GM18909 (cell line): ENCODE data around the gene OLFM1.
"Not testable (repeated sequence)": the region's sequence is repeated elsewhere in the genome, so short reads cannot be mapped to it uniquely, and the experiment has no call there.

ENCODE experiments used
- ATAC-seq: cut with Tn5 transposase; IDR thresholded peaks from one replicate; pipeline ENCODE4 v1.9.1; 2021; ENCODE audit warnings: mild to moderate bottlenecking; ENCODE audit not compliant: unreplicated experiment, poor library complexity

Gene OLFM1

DNA sequence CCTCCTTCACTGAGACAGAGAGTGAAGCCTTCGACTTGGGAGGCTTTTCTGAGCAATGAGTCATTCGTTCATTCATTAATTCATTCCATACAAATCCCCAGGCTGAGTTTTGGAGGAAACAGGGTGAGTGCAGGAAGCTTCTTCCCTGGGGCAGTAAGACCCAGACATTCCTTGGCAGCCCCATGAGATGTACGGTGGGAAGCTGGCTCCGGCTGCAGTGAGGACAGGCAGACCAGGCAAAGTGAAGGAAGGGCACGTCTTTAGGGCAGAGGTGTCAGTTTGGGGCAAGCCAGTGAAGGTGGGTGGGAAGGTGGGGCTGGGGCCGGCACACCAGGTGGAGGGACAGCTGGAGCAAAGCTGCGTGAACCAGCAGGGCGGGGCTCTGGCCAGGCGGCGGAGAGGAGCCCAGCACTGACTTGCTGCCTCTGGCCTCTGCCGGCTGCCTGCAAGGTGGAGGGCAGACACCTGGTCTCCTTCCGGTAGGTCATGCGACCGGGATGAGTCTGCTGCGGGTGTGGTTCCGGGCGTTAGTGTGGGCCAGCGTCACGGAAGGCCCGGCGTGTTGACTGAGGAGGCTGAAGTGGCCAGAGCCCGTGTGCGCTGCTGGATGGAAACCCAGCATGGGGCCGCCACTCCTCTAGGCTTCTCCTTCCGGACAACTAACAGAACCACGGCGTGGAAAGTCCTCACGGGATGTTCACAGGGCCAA, 16.6 kb downstream of the OLFM1 start:
- no peak for ATAC-seq

DNA sequence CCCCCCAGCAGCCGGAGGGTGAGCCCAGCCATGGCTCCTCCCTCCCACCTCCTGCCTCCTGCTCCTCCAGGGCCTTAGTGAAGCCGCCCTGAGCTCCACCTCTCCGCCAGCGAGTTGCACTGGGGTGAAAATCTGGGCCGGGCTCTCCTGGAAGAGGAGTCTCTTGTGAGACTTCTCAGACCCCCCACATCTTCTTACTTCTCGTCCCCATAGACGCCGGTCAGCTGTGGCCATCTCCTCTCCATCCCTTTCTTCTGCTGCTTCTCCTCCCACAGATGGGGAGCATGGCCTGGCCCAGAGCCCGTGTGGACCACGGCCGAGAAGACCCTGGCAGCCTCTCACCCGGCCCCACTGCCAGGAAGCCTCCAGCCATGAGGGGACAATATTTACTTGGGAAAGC, 17.3 kb downstream of the OLFM1 start:
- no peak for ATAC-seq

DNA sequence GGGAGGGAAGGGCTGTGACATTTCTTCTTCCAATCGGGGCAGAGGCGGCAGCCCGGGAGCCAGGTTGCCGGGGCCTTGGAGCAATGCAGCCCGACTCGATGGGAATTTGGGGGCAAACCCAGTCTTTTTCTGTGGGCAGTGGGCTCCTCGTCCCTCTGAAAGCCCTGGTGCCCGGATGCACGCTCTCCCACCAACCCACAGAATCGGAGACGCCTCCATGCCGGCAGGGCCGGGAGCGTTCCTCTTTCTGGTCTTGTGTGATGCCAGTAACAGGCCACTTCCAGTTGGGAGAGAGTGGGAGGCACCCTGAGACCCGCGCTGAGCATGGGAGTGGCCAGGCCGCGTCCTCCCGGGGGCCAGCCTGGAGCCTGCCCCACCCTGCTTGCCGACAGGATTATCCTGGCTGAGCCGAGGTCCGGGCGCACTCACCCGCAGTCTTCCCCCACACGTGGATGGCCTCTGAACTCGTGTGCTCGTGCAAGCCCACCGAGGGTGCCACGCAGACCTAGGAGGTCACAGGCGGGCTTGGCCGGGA, 17.8 kb downstream of the OLFM1 start:
- ATAC-seq: no peak

DNA sequence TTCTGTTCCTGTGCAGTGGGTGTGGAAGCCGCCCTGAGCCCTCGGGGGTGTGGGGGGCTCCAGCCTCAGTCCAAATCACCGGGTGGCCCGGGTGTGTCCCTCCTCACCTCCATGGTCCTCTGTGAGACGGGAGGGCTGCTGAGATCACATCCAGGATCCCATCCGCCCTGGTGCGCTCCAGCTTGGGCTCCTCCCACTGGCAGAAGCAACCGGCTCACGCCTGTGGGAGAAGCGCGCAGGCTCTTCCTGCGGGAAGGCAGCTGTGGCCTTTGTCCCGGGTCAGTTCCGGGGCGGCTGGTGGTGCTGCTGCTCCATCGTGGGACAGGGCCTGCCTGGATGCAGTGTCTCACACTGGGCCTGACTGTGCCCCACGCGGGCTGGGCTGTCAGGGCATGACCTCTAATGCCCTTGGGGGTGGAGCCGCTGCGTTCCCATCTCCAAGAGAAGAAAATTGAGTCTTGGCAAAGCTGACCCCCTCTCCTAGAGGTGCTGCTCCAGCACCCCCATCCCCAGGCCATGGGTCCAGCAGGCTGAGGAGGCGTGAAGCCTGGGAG, 18.5 kb downstream of the OLFM1 start:
- ATAC-seq: no peak

DNA sequence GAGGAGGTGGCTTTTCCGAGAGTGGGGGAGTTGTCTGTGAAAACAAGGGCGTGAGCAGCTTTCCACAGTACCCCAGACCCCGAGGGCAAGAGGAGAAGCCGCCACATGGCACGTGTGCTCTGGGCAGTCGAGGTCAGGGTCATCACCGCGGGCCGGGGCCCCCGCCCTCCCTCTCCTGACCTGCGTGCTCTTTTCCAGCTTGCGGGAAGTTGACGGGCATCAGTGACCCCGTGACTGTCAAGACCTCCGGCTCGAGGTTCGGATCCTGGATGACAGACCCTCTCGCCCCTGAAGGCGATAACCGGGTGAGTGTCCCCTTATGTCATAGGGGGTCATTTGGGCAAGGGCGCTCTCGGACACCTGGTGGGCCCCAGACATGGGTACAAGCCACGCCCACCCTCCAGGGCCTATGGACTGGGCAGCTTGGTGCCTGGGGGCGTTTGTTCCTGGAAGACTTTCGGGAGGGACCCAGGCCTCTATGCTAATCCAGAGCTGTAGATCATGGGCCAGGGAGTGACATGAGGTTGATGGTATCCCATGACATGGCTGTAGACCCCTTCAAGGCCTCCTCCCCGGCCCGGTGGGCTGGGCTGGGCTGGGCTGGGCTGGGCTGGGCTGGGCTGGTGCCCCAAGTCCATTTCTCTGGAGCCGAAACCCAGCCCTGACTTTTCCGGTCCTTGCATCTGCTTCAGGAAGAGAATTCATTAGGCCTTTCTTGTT, 19.2 kb downstream of the OLFM1 start:
- no peak for ATAC-seq

DNA sequence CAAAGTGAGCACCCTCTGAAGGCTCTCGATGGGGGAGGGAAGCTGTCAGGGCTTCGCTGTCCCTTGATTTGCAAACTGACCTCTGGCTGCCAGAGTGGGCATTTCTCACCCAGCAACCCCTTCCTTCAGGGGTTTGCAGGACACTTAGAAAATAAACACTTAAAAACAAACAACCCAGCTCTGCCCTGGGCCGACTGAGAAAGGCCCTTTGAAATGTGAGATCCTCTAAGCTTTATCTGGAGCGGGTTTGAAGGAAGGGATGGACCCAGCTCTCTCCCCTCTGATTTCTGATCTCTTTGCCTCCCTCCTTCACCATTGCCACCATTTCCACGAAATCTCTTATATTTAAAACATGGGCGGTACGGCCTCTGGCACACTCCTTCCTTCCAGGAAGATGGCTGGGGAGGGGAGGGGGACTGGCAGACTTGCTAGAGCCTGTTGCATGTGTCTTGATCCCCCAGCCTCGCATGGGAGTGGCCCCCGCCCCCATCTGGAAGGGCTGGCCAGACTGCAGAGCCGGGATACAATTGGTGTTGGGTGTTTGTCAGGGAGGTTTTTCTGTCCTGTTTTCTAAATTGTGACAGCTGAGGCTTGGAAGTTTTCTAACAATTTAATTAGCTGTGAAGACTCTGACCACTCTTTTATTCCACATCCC, 20.2 kb downstream of the OLFM1 start:
- ATAC-seq: no peak

DNA sequence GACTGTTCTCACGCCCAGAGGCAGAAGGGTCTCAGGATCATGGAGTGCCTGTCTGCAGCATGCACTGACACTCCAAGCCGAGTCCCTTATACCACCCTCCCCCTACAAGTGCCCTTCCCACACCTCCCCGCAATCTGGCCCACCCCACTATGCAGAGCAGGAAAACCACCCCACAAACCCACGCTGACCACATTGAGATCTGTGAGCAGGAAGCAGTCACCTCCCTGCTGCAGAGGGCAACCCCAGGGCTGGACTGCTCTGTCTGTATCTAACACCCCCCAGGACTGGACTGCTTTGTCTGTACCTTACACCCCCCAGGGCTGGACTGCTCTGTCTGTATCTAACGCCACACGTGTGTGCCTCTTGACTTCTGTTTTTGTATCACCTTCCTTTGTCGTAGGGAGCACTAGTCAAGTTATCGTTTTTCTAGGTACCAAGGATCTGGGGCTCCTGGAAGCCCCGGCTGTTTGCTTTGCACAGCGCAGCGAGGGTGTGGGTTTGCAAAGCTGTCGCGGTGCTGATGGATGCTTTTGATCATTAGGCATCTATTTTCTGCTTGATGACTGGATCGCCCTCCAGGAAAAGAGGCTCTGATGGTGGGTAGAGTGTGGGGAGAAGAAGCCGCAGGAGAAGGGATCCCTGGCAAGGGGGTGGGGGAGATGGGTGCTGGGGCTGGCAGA, 21.5 kb downstream of the OLFM1 start:
- no peak for ATAC-seq

DNA sequence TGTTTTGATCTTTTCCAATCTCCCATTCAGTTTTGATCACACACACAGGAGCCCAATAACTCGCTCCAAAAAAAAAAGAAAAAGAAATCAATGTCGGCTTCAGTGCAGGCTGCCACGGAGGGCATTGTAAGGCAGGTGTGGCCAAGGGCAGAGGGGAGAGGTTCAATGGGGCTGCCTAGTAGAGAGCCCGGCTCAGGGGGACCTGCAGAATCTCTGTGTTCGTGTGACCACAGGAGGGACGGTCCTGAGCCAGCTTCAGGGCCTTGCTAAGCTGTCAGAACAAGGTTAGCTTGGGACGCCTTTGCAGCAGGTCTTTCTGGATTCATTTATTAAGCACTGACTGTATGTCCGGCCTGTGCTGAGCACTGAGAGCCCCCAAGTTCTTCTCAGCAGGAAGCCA, 22.2 kb downstream of the OLFM1 start:
- ATAC-seq: no peak

DNA sequence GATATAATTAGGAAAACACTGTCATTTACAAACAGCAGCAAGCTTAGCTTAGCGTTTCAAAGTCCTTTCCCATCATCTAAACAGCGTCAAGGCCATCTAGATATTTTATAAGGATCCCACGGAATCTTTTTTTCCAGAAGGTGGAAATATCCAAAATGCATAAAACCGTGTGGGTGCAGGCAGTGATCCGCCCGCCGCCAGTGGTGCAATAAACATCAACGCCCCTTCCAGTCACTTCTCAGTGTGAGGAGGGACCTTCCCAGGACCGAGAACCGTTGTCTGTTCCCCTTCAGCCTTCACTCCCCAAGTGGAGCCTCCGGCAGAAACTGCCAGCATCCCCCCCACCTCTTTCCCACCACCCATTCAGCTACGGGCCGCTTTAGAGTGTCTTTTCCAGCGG, 22.9 kb downstream of the OLFM1 start:
- no peak for ATAC-seq

DNA sequence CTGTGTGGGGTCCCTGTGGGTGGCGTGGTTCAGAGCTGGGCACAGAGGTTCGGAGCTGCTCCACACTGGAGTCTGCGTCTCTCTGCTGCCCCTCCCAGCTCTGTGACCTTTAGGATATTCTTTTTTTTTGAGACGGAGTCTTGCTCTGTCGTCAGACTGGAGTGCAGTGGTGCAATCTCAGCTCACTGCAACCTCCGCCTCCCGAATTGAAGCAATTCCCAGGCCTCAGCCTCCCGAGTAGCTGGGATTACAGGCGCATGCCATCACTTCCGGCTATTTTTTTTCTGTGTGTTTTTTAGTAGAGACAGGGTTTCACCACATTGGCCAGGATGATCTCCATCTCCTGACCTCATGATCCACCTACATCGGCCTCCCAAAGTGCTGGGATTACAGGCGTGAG, 24.1 kb downstream of the OLFM1 start:
- not testable (repeated sequence) for ATAC-seq

DNA sequence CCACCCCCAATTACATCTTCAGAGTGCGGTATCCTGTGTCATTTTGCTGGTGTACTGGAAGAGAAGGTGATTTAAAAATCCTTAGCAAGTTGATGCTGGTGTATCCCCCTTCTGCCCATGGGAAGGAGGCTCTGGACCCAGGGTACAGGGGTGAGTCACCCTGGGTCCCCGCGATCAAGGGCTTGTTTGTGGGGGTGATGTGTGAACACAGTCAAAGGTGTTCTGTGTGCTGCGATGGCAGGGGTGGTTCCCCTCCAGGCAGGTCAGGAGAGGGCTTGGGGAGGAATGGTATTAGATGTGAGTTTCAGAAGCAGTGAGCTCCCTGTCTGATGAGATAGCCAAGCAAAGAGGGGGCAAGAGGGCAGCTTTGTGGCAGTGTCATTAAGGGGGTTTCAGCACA, 28.9 kb downstream of the OLFM1 start:
- ATAC-seq: no peak

DNA sequence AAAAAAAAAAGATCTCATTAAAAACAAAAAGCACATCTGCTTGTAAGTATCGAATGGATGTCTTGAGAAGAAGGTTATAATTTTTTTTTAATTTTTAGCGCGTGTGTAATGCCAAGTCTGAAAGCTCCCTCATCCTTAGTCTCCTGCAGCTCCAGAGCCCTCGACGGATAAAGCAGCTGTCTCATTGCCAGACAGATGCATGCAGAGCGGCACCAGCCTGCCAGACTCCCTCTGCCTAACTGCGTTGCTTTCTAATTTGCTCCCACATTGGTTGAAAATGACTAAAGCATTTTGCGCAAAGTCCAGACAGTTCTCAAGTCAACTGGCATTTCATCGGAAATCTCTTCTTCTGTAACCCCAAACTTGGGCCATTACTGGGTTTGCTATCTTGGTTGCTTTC, 29.4 kb downstream of the OLFM1 start:
- no peak for ATAC-seq

DNA sequence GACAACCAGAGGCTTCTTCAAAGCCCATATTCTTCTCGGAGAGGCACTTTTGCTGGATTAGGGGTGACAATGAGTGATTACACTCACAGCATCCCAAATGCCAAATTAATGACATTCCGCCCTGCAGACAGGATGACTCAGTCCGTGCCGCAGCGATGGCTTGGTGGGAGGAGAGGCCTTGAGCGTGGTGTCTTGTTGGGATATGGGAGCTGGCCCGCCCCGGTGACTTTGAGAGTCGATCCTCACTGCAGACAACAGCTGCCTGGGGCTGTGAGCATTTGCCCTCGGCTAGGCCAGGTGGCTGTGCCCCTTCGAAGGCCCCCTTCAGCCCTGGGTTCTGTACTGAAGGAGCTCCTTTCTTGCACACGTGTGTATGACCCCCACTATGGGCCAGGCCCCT, 29.8 kb downstream of the OLFM1 start:
- ATAC-seq: no peak

DNA sequence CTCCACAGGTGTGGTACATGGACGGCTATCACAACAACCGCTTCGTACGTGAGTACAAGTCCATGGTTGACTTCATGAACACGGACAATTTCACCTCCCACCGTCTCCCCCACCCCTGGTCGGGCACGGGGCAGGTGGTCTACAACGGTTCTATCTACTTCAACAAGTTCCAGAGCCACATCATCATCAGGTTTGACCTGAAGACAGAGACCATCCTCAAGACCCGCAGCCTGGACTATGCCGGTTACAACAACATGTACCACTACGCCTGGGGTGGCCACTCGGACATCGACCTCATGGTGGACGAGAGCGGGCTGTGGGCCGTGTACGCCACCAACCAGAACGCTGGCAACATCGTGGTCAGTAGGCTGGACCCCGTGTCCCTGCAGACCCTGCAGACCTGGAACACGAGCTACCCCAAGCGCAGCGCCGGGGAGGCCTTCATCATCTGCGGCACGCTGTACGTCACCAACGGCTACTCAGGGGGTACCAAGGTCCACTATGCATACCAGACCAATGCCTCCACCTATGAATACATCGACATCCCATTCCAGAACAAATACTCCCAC, 32.1 kb downstream of the OLFM1 start:
- ATAC-seq: no peak

DNA sequence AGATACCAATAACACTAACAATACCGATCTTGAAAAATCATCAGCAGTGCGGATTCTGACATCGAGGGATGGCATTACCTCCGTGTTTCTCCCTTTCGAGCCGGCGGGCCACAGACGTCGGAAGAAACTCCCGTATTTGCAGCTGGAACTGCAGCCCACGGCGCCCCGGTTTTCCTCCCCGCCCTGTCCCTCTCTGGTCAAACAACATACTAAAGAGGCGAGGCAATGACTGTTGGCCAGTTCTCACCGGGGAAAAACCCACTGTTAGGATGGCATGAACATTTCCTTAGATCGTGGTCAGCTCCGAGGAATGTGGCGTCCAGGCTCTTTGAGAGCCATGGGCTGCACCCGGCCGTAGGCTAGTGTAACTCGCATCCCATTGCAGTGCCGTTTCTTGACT, 32.8 kb downstream of the OLFM1 start:
- ATAC-seq: no peak

DNA sequence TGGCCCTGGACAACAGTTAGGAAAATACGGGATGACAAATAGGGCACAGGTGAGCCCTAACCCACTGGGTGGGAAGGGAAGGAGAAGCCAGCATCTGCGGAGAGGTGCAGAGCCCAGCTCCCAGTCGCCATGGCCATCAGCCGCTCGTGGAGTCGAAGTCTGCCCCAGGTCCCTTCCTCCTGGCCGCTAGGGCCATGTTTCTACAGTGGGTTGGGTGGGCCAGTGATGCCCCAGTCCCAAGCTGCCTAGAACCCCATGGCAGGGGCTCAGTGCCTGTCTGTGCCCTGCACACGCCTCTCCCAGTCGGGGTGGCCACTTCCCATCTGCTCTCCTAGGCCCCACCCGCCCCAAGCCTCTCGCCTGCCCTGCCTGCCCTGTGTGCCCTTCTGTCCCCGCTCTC, 34.8 kb downstream of the OLFM1 start:
- ATAC-seq: no peak

DNA sequence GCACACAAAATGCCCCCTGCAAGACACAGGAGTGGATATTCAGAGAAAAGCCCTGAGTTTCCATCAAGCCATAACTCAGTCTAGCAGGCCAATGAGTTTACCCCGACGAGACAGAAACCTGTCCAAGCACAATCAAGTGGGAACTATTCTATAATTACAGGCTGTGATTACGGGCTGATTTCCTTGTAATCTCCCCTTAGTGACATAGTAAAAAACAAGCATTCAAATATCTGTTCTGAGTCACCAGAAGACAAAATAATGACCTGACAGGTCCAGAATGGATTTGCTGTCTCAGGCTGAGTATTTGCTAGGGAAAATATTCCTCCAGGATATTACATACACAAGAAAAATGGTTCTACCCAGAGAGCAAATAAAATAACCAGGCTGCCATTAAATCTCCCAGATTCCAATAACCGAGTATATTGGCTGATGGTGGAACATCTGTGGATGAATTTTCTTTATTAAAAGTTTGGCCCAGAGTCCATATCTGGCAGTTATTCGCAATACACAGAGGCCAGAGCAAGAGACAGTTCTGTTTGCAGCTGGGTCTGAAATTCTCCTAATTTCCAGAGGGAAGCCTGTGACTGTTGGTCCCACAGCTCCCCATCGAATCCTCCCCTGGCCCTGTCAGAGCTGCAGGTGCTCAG, 35.8 kb downstream of the OLFM1 start:
- no peak for ATAC-seq

DNA sequence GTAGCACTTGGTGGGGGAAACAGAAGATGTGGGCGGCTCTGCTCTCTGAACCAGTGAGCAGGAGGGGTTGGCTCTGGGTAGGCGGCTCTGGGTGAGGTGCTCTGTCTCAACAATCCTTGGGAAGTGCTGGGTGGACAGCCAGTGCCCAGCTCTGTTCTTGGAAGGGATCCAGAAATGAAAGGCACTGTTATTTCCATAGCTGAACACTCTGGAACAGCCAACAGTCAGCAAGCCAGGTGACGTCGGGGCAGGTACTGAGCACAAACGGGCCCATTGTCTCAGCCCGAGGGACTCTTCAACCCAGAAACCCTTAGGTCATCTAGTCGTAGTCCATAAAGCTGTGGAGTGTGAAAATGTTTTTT, 36.3 kb downstream of the OLFM1 start:
- no peak for ATAC-seq

DNA sequence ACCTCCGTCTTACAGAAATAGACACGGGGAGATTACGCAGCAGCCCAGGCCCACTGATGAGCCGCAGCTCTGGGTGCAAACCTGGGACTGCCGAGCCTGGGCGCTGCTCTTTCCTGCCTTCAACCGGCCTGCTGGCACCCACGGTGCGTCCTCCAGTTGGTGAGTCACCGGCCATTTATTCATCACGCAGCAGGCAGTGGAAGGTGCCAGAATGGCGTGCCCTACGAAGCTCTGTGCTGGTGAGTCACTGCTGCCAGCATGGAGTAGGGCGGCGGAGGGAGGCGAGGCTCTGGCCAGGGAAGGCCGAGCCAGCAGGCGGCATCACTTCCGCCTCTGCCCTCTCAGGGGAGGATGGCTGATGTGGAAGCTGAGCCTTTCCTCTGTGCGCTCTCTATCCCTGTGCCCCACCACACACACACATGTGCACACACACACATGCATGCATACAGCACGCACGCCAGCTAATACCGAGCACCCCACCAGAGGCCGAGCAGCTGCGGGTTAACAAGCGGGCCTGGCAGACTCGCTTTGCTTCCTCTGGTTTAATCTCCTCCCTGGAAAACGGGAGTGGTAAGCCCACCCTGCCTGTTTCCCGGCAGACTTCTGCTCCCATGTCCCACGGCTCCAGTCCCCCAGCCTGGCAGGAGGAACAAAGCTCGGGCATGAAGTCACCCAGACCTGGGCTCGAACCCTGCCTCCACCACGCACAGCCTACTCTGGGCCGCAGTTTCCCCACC, 39.2 kb downstream of the OLFM1 start:
- ATAC-seq: no peak
